Nephron progenitor cell (in vitro differentiated cells): ENCODE measurements around the gene JAGN1.
"Not testable (repeated sequence)": the region's sequence is repeated elsewhere in the genome, so short reads cannot be mapped to it uniquely, and the experiment has no call there.

Source experiments
- DNase-seq: peaks from one replicate; pipeline ENCODE4 v3.0.0; 2021
- H3K27ac Mint-ChIP-seq: 2 replicates; pipeline ENCODE4 v1.8.0; 2021; ENCODE audit warnings: mild to moderate bottlenecking, moderate library complexity, mixed read lengths
- H3K27me3 Mint-ChIP-seq: 2 replicates; pipeline ENCODE4 v1.8.0; 2021; ENCODE audit warnings: mild to moderate bottlenecking, low read depth, mixed read lengths; ENCODE audit not compliant: poor library complexity
- H3K36me3 Mint-ChIP-seq: 2 replicates; pipeline ENCODE4 v1.8.0; 2021; ENCODE audit warnings: low read depth, mixed read lengths
- H3K4me1 Mint-ChIP-seq: 2 replicates; pipeline ENCODE4 v1.8.0; 2021; ENCODE audit warnings: mixed read lengths
- H3K4me3 Mint-ChIP-seq: 2 replicates; pipeline ENCODE4 v1.8.0; 2021; ENCODE audit warnings: mild to moderate bottlenecking, moderate library complexity, mixed read lengths
- H3K9me3 Mint-ChIP-seq: 2 replicates; pipeline ENCODE4 v1.8.0; 2021; ENCODE audit warnings: mild to moderate bottlenecking, moderate library complexity, mixed read lengths
- TF ChIP-seq, protein P1 (sequence below): fragments of 200-600 bp; sonication (generic); IDR thresholded peaks from 2 replicates; pipeline ENCODE4 v1.5.0; 2021; ENCODE audit warnings: antibody characterized with exemption

The JAGN1 gene

DNA sequence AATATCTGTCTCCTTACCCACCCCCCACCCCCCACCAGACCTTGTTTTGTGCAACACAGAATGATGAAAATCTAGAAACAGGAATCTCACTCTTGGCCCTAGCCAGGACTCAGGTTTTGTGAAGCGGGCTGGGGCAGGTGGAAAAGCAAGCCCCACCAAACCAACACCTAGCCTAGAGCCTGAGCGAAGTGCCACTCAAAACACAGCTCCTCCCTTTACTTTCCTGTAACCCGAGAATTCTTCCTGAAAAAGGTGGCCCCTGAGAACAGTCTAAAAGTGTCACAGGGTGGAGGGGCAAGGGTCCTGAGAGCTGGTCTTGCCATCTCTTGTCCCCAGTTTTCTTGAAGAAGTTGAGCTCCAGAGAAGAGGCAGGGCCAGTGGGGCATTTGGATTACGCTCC lies 29.2 kb upstream of the JAGN1 start:
- Mint-ChIP-seq H3K27me3 (peaks cover 9% of the 10 kb centered on the region), H3K27ac (no peak overlapping the region)
- TF ChIP-seq, protein P1, sequence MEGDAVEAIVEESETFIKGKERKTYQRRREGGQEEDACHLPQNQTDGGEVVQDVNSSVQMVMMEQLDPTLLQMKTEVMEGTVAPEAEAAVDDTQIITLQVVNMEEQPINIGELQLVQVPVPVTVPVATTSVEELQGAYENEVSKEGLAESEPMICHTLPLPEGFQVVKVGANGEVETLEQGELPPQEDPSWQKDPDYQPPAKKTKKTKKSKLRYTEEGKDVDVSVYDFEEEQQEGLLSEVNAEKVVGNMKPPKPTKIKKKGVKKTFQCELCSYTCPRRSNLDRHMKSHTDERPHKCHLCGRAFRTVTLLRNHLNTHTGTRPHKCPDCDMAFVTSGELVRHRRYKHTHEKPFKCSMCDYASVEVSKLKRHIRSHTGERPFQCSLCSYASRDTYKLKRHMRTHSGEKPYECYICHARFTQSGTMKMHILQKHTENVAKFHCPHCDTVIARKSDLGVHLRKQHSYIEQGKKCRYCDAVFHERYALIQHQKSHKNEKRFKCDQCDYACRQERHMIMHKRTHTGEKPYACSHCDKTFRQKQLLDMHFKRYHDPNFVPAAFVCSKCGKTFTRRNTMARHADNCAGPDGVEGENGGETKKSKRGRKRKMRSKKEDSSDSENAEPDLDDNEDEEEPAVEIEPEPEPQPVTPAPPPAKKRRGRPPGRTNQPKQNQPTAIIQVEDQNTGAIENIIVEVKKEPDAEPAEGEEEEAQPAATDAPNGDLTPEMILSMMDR, result no peak

DNA sequence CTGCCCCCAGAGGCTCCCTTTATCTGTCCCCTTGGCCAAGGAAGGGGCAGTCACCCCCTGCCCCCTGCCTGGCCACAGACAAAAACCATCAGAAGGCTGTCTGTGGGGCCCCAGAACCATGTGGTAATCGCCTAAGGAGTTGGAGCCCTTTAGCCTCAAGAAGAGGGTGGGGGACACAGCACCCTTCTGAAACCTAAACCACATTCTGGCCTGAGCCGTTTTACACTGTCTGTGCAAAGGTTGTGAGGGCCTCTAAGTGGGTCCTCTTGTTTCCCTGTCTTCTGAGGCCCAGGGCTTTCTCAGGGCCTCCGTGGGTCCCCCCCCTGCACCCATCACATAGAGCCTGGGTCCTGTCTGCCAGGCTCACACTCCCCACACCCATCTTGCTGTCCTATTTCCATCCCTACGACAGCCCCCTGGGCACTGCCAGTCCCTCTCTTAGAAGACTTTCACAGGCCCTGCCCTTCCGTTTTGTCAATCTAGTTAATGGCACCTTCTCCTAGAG lies 28.7 kb upstream of the JAGN1 start:
- H3K36me3 Mint-ChIP-seq, result no peaks in the 10 kb centered on the region
- peak overlapping the region; percentile 58 for H3K4me3 Mint-ChIP-seq
- H3K9me3 Mint-ChIP-seq, result no peaks in the 10 kb centered on the region
- peaks cover 24% of the 10 kb centered on the region for H3K4me1 Mint-ChIP-seq
- TF ChIP-seq, protein P1, result no peak
- peaks cover 12% of the 10 kb centered on the region for H3K27me3 Mint-ChIP-seq
- no peak overlapping the region for H3K27ac Mint-ChIP-seq
- no peak for DNase-seq

More for the DNA sequence above, 29.2 kb upstream of the JAGN1 start:
- no peak for DNase-seq
- H3K36me3 Mint-ChIP-seq, result no peaks in the 10 kb centered on the region
- H3K4me3 Mint-ChIP-seq, result no peak overlapping the region
- no peaks in the 10 kb centered on the region for H3K9me3 Mint-ChIP-seq
- peaks cover 24% of the 10 kb centered on the region for H3K4me1 Mint-ChIP-seq

DNA sequence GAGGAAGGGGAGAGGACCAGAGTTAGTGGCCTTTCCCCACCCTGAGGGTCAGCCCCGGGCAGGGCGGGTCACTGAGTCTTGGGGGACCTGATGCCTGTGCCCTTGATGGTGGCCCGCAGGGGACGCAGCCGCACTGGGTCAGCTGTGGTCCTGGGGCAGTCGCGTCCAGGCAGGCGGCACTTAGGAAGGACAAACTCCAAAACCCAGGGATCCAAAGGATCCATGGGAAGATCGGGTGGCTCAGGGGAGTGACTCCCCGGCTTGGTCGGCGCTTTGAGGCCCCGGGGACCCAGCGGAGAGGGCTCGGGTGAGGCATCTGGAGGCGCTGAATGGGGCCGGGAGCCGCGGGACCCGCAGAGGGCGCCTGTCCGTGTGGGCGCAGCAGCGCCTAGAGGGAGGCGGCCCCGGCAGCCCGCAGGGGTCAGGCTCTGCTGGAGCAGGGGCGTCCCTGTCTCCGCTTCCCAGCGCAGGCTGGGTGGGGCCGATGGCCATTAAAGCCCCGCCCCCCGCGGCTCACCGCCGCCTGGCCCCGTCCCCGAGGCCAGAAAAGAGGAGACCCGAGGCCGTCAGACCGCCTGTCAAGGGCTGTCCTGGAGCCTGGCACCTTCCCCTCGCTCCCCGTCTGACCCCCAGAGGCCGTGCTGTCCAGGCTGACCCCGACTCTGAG lies 27.9 kb upstream of the JAGN1 start:
- Mint-ChIP-seq H3K9me3 (no peaks in the 10 kb centered on the region), H3K27ac (no peak overlapping the region), H3K4me3 (peak overlapping the region; percentile 58), H3K4me1 (peaks cover 24% of the 10 kb centered on the region), H3K36me3 (no peaks in the 10 kb centered on the region), H3K27me3 (peaks cover 14% of the 10 kb centered on the region)
- TF ChIP-seq, protein P1, result peak; percentile 34
- peak; percentile 84 for DNase-seq

DNA sequence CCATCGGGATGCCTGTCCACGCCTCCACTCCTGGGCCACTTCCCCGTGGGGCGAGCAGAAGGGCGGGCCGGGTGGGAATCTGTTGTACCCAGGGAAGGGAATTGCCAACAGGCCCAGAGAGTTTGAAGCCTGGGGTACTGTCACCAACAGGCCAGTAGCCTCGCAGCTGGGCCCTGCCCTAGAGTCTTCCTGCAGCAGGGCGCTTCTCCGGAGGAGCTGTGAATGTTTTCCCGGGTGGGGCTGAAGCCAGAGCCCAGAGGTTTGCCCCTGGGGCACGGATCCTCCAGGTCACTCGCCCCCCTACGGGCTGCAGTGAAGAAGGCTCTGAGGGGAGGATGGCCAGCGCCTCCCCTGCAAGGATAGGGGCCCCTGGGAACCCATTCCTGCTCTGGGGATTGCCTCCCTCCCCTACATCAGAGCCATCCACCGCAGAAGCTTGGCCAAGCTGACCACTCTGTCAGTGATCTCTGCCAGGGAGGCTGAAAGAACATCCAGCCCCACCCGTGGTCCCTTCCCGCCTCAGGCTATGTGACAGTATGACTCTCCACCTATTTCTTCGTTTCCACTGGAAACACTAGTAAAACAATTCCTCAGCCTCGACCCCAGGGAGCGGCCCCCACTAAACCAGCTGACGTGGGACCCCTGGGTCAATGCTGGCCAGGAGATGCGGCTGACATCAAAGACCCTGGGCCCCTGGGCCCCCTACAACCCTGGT lies 27.2 kb upstream of the JAGN1 start:
- Mint-ChIP-seq H3K4me3 (no peak overlapping the region), H3K36me3 (no peaks in the 10 kb centered on the region), H3K27me3 (peaks cover 14% of the 10 kb centered on the region), H3K4me1 (peaks cover 24% of the 10 kb centered on the region), H3K9me3 (no peaks in the 10 kb centered on the region), H3K27ac (no peak overlapping the region)
- no peak for DNase-seq
- TF ChIP-seq, protein P1, result no peak

DNA sequence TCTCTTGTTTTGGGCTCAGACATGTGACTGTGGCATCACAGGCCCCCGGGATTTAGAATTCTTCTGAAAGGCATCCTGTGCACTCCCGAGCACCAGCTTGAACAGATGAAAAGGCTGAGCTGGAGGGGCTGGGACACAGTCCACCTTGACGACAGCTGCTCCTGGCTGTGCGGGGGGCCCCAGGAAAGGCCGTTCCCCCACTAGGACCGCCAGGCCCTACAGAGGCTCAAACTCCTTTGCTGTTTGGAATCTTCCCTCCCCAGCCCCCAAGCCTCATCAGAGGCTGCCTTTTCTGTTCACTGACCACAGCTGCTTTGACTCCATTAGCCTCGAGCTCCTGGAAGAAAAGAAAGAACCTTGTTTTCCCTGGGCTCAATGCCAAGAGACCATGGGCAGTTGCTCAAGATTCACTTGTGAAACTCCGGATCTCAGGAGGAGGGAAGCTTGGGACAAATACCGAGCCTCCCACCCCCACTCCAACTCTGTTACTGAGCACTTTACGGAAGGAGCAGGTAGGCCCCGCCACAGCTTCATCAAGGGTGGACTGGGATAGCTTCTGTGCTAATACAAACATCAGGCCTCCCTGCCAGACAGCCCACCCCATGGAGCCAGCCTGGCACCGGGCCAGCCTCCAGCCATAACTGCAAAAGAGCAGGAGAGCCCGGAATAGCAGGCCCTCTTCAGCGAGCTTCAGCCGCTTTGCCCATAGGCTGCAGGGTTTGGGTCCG lies 26.0 kb upstream of the JAGN1 start:
- no peak overlapping the region for H3K4me3 Mint-ChIP-seq
- DNase-seq, result no peak
- H3K9me3 Mint-ChIP-seq, result no peaks in the 10 kb centered on the region
- TF ChIP-seq, protein P1, result no peak
- peaks cover 16% of the 10 kb centered on the region for H3K27me3 Mint-ChIP-seq
- H3K36me3 Mint-ChIP-seq, result no peaks in the 10 kb centered on the region
- no peak overlapping the region for H3K27ac Mint-ChIP-seq
- H3K4me1 Mint-ChIP-seq, result peaks cover 20% of the 10 kb centered on the region

DNA sequence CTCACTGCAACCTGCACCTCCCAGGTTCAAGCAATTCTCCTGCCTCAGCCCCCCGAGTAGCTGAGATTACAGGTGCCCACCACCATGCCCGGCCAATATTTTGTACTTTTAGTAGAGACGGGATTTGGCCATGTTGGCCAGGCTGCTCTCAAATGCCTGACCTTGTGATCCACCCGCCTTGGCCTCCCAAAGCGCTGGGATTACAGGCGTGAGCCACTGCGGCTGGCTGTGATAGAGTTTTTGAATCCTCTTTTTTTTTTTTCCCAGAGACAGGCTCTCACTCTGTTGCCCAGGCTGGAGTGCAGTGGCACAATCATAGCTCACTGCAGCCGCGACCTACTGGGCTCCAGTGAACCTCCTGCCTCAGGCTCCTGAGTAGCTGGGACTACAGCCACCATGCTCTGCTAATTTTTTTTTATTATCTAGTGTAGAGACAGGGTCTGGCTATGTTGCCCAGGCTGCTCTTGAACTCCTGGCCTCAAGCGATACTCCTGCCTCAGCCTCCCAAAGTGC lies 25.2 kb upstream of the JAGN1 start:
- not testable (repeated sequence) for H3K27ac Mint-ChIP-seq, H3K36me3 Mint-ChIP-seq, H3K4me3 Mint-ChIP-seq, DNase-seq, H3K9me3 Mint-ChIP-seq
- H3K4me1 Mint-ChIP-seq, result peaks cover 20% of the 10 kb centered on the region
- peaks cover 19% of the 10 kb centered on the region for H3K27me3 Mint-ChIP-seq
